Sigmoid colon (tissue), 4 donors: ENCODE data around the gene RDH5.

Experiments used
- CTCF ChIP-seq, 4 experiments: fragments of 450-650 bp in 3 of 4; fragments of 200-600 bp in 1 of 4; IDR thresholded peaks; one replicate each; pipeline ENCODE4 v1.5.1; 2016 to 2019; ENCODE audit warnings: antibody characterized with exemption in 4 of 4, mild to moderate bottlenecking in 3 of 4, moderate library complexity in 2 of 4
- POLR2AphosphoS5 ChIP-seq, 4 donors: sonication (generic); formaldehyde crosslinking; IDR thresholded peaks; one replicate each; pipeline ENCODE4 v1.6.1; 2017; ENCODE audit warnings: antibody characterized with exemption in 4 of 4

- TF ChIP-seq CTCF (IDR thresholded peaks at IDR 0.05) = no peak
- no peak for TF ChIP-seq POLR2AphosphoS5 (IDR thresholded peaks at IDR 0.05)
Observed at GRCh38 chr12:55718015-55718414, 2.2 kb upstream of the RDH5 start.
